Activated CD8-positive, alpha-beta T cell treated with anti-CD3 and anti-CD28 coated beads for 36 hours (primary cell): ENCODE measurements around the gene GASK1A. TPM values are rescaled to one million over a fixed set of nuclear protein-coding genes. Genes with fewer than 3 reads are reported as not detected.

ENCODE experiments used
- ATAC-seq: fragments of 200-7000 bp; cut with Tn5 transposase; one replicate; pipeline ENCODE4 v1.10.0; 2021; ENCODE audit warnings: mild to moderate bottlenecking, moderate library complexity
- CTCF ChIA-PET: fragments of 350-600 bp; sonication (Branson Sonifier 250); formaldehyde crosslinking; loops from one replicate; lab custom pipeline; 2021; ENCODE audit warnings: antibody characterized with exemption; lab: Charles Lee
- POLR2A ChIA-PET: fragments of 350-600 bp; sonication (Branson Sonifier 250); formaldehyde crosslinking; loops from one replicate; lab custom pipeline; 2021; ENCODE audit warnings: antibody characterized with exemption; lab: Charles Lee
- DNase-seq: peaks from one replicate; pipeline ENCODE4 v3.0.0-alpha.2; 2020
- H3K27ac Mint-ChIP-seq: one replicate; pipeline ENCODE4 v1.8.0; 2021; ENCODE audit warnings: mild to moderate bottlenecking, mixed read lengths
- H3K27me3 Mint-ChIP-seq: one replicate; pipeline ENCODE4 v1.8.0; 2021; ENCODE audit warnings: mixed read lengths
- H3K36me3 Mint-ChIP-seq: one replicate; pipeline ENCODE4 v1.8.0; 2021; ENCODE audit warnings: low read depth, mixed read lengths
- H3K4me1 Mint-ChIP-seq: one replicate; pipeline ENCODE4 v1.8.0; 2021; ENCODE audit warnings: low read depth, mixed read lengths
- H3K4me3 Mint-ChIP-seq: one replicate; pipeline ENCODE4 v1.8.0; 2021; ENCODE audit warnings: mild to moderate bottlenecking, moderate library complexity, mixed read lengths
- H3K9me3 Mint-ChIP-seq: one replicate; pipeline ENCODE4 v1.8.0; 2021; ENCODE audit warnings: mixed read lengths
- intact Hi-C: fragments of 100-400 bp; cut with micrococcal nuclease; formaldehyde crosslinking; loops from one replicate; pipeline ENCODE4 v1.10.0; 2022
- total RNA-seq, 2 experiments: library from RNA; stranded (reverse); gene quantifications; one replicate each; pipeline ENCODE4 v1.2.3, GENCODE V29; 2021
- TF ChIP-seq, protein P1 (sequence below): fragments of 200-600 bp; IDR thresholded peaks from one replicate; pipeline ENCODE4 v1.8.0; 2022; ENCODE audit warnings: antibody characterized with exemption, mild to moderate bottlenecking

GASK1A gene
- total RNA-seq, 2 experiments from 2014 or later: 0.11 TPM; not detected in 1

DNA sequence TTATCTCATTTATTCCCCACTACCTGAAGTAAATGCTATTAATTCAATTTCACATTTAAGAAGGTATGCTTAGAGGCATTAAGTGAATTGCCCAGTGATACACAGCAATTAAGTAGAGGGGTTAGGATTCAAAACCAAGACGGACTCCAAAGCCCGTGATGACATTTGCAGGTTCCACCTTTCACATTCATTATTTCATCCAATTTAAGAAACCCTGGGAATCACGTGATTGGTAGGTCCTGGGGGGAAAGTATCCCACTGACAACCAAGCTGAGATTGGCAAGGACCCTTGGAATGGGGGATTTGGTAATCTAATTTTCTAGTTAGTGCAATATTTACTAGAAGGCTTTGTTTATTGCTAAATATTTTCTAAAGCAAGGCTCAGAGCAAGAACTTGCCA lies 124.9 kb downstream of the GASK1A start:
- H3K9me3 Mint-ChIP-seq: no peaks in the 10 kb centered on the region
- ChIA-PET POLR2A (no interaction called here), CTCF (interaction anchor here (1.0 kb wide), 1 partner anchor 17 kb away, joined by 3 read pairs; no protein-coding TSS in a partner anchor)
- DNase-seq: no peak
- peaks cover 23% of the 10 kb centered on the region for H3K4me1 Mint-ChIP-seq
- no peaks in the 10 kb centered on the region for H3K27me3 Mint-ChIP-seq
- no peaks in the 10 kb centered on the region for H3K36me3 Mint-ChIP-seq
- no peak overlapping the region for H3K4me3 Mint-ChIP-seq
- intact Hi-C loops: no loop called here
- TF ChIP-seq, protein P1, sequence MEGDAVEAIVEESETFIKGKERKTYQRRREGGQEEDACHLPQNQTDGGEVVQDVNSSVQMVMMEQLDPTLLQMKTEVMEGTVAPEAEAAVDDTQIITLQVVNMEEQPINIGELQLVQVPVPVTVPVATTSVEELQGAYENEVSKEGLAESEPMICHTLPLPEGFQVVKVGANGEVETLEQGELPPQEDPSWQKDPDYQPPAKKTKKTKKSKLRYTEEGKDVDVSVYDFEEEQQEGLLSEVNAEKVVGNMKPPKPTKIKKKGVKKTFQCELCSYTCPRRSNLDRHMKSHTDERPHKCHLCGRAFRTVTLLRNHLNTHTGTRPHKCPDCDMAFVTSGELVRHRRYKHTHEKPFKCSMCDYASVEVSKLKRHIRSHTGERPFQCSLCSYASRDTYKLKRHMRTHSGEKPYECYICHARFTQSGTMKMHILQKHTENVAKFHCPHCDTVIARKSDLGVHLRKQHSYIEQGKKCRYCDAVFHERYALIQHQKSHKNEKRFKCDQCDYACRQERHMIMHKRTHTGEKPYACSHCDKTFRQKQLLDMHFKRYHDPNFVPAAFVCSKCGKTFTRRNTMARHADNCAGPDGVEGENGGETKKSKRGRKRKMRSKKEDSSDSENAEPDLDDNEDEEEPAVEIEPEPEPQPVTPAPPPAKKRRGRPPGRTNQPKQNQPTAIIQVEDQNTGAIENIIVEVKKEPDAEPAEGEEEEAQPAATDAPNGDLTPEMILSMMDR: no peak
- no peak for ATAC-seq
- no peak overlapping the region for H3K27ac Mint-ChIP-seq

- Mint-ChIP-seq H3K27me3 (no peaks in the 10 kb centered on the region), H3K9me3 (no peaks in the 10 kb centered on the region), H3K4me3 (peak overlapping the region; percentile 74), H3K4me1 (peaks cover 23% of the 10 kb centered on the region), H3K36me3 (no peaks in the 10 kb centered on the region), H3K27ac (no peak overlapping the region)
- intact Hi-C loops: no loop called here
- POLR2A ChIA-PET: interaction anchor here (0.6 to 1.5 kb wide), 7 partner anchors 8 to 141 kb away, joined by 3 to 6 read pairs (median 3); no protein-coding TSS in a partner anchor
- CTCF ChIA-PET: interaction anchor here (0.6 to 2.4 kb wide), 3 partner anchors 17 to 1657 kb away, joined by 3 to 13 read pairs (median 3); no protein-coding TSS in a partner anchor
- TF ChIP-seq, protein P1: no peak
- DNase-seq (peak; percentile 47), ATAC-seq (peak; percentile 19)
Observed at GRCh38 chr3:43104660-43105595, 125.8 kb downstream of the GASK1A start.

DNA sequence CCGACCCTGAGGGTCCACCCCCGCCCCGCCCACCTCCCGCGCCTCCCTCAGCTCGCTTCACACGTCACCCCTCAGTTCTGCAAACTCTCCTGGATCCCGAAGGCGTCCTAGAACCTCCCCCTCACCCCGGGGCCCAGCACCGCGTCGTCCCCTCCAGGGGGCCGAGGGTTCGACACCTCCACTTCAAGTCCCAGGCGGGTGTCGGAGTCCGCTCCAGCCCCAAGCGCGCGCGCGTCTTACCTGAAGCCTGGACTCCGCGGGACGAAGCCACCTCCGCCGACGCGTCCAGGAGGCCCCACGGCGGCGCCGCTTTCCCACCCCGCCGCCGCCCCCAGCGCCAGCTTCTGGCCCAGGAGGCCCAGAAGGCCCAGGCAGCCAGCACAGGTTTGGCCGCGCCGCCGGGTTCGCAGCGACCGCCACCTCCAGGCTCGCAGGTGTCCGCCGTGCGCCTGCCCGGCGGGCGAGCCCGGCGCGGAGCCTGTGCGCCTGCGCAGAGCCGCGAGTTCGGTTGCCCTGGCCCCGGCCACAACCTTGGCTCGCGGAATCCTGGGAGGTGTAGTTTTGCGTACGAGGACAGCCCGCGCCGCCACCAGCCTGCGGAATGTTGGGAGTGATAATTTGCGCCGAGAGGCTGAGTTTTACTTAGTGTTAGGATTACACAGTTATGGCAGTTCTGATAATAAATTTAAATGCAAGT lies 126.6 kb downstream of the GASK1A start, which contains the start of gene POMGNT2:
POMGNT2 (minus strand) TSS at position 484 of the 697 bp plus-strand sequence. CDS start 24,648 bp downstream, outside the sequence.
- ATAC-seq (peak; percentile 97), DNase-seq (peak; percentile 89)
- H3K4me1 Mint-ChIP-seq: peaks cover 23% of the 10 kb centered on the region
- H3K4me3 Mint-ChIP-seq: peak within 1 kb of the TSS; percentile 74
- TF ChIP-seq, protein P1: no peak
- peak within 1 kb of the TSS; percentile 50 for H3K27ac Mint-ChIP-seq
- H3K9me3 Mint-ChIP-seq: no peaks in the 10 kb centered on the region
- intact Hi-C loops: no loop called here
- H3K27me3 Mint-ChIP-seq: no peaks in the 10 kb centered on the region
- POLR2A ChIA-PET: interaction anchor here (0.6 to 1.5 kb wide), 7 partner anchors 9 to 140 kb away, joined by 3 to 6 read pairs (median 3); no protein-coding TSS in a partner anchor
- CTCF ChIA-PET: interaction anchor here (0.6 to 2.4 kb wide), 3 partner anchors 18 to 1656 kb away, joined by 3 to 13 read pairs (median 3); no protein-coding TSS in a partner anchor
- H3K36me3 Mint-ChIP-seq: no peaks in the 10 kb centered on the region

DNA sequence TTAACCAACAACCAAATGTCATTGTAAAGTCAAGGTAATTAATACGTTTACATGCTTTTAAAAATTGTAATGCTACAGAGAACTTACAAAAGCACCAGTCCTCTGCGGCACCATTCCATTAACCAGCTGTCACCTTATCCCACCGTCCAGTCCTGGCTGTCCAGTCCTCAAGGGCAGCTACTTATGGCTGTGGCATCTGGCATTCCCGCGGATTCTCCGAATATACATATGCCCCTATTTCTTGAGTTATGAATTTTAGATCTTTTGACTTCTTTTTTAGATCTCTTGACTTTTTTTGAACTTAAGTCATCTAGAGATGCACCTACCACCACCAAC lies 127.2 kb downstream of the GASK1A start:
- TF ChIP-seq, protein P1: no peak
- H3K36me3 Mint-ChIP-seq: no peaks in the 10 kb centered on the region
- ChIA-PET POLR2A (interaction anchor here (1.1 to 1.5 kb wide), 3 partner anchors 16 to 124 kb away, joined by 3 to 4 read pairs (median 3); no protein-coding TSS in a partner anchor), CTCF (interaction anchor here (2.4 kb wide), 1 partner anchor 145 kb away, joined by 13 read pairs; no protein-coding TSS in a partner anchor)
- H3K4me1 Mint-ChIP-seq: peaks cover 23% of the 10 kb centered on the region
- no peaks in the 10 kb centered on the region for H3K27me3 Mint-ChIP-seq
- H3K9me3 Mint-ChIP-seq: no peaks in the 10 kb centered on the region
- no peak for ATAC-seq
- peak overlapping the region; percentile 74 for H3K4me3 Mint-ChIP-seq
- intact Hi-C loops: no loop called here
- peak overlapping the region; percentile 50 for H3K27ac Mint-ChIP-seq
- DNase-seq: no peak

Other genes starting within 250 kb of the GASK1A start
- gene CCDC13, start 206.1 kb upstream of the GASK1A start, total RNA-seq: under 1 TPM in 1 of 2 experiments, not detected in 1; 0.29 TPM
- 10 to 100 TPM; 58.4 to 60.5 TPM for gene HIGD1A, start 174.8 kb upstream of the GASK1A start, total RNA-seq
- 1 to 10 TPM; 1.2 to 1.4 TPM for gene ACKR2, start 169.9 kb upstream of the GASK1A start, total RNA-seq
- gene CYP8B1, start 103.4 kb upstream of the GASK1A start, total RNA-seq: not detected
- gene ZNF662, start 73.2 kb upstream of the GASK1A start, total RNA-seq: 1 to 10 TPM; 2.1 to 3.2 TPM
- gene POMGNT2, start 126.8 kb downstream of the GASK1A start, total RNA-seq: 10 to 100 TPM; 11.9 to 12.0 TPM